Activated T-cell treated with anti-CD3 and anti-CD28 coated beads for 4 hours (primary cell): ENCODE measurements around the gene CCDC9B.

Experiments
- DNase-seq: peaks from one replicate; pipeline ENCODE4 v3.0.0-alpha.2; 2020

CCDC9B gene

GRCh38 chr15:40365016-40365415 is 24.3 kb upstream of the CCDC9B start:
- no peak for DNase-seq

- no peak for DNase-seq
Observed at GRCh38 chr15:40364251-40364650, 23.5 kb upstream of the CCDC9B start.

GRCh38 chr15:40363611-40364010 is 22.9 kb upstream of the CCDC9B start:
- DNase-seq = no peak

- DNase-seq = no peak
Observed at GRCh38 chr15:40361640-40362039, 20.9 kb upstream of the CCDC9B start.

- no peak for DNase-seq
Observed at GRCh38 chr15:40360015-40360414, 19.3 kb upstream of the CCDC9B start.

- peak; percentile 24 for DNase-seq
Observed at GRCh38 chr15:40358471-40359353, 18.0 kb upstream of the CCDC9B start.

GRCh38 chr15:40357723-40358470 is 17.2 kb upstream of the CCDC9B start, which contains the start of gene DISP2:
TSS of gene DISP2 (plus strand) at chr15:40358219. CDS start at chr15:40358322, 103 bp downstream.
- DNase-seq = peak; percentile 83

- DNase-seq = no peak
Observed at GRCh38 chr15:40357246-40357645, 16.5 kb upstream of the CCDC9B start.

- DNase-seq = no peak
Observed at GRCh38 chr15:40355976-40356585, 15.3 kb upstream of the CCDC9B start.

- DNase-seq = no peak
Observed at GRCh38 chr15:40354408-40355171, 13.9 kb upstream of the CCDC9B start.

- DNase-seq = no peak
Observed at GRCh38 chr15:40353697-40354096, 13.0 kb upstream of the CCDC9B start.

- no peak for DNase-seq
Observed at GRCh38 chr15:40352281-40352901, 11.7 kb upstream of the CCDC9B start.

- DNase-seq = no peak
Observed at GRCh38 chr15:40349163-40349562, 8.4 kb upstream of the CCDC9B start.

- no peak for DNase-seq
Observed at GRCh38 chr15:40348474-40348870, 7.7 kb upstream of the CCDC9B start.

- no peak for DNase-seq
Observed at GRCh38 chr15:40347559-40348473, 7.1 kb upstream of the CCDC9B start.

- DNase-seq = no peak
Observed at GRCh38 chr15:40346579-40347558, 6.1 kb upstream of the CCDC9B start.

GRCh38 chr15:40345867-40346578 is 5.3 kb upstream of the CCDC9B start:
- no peak for DNase-seq

GRCh38 chr15:40345225-40345866 is 4.6 kb upstream of the CCDC9B start:
- DNase-seq = no peak
